Ishikawa (cell line): Measurements from ENCODE around the gene KIRREL3.

Experiments
- EGR1 ChIP-seq: IDR thresholded peaks from 2 replicates; pipeline ENCODE4 v1.6.1; 2012
- EP300 ChIP-seq: IDR thresholded peaks from 2 replicates; pipeline ENCODE4 v1.6.1; 2012; ENCODE audit warnings: borderline replicate concordance
- TF ChIP-seq, protein P1 (sequence below): IDR thresholded peaks from 2 replicates; pipeline ENCODE4 v1.6.1; 2012; ENCODE audit warnings: low read depth, mild to moderate bottlenecking
- TF ChIP-seq, protein P2 (sequence below): IDR thresholded peaks from 2 replicates; pipeline ENCODE4 v1.6.1; 2012

DNA sequence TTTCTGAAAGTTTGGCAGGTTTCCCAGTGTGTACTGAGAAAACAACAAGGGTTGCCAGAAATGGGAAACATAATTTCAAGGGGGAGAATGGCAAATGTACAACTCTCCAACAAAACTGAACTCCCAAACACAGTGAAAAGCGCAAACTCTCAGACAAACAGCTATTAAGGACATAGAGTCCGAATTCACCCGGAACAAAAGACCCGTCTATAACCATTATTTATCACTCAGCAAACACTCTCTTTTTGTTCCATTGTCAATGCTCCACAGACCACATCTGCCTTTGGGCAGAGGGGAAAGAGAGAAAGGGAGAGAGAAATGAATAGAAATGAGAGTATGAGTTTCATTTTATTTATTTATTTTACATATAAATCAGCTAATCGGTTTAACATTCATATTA lies 21.7 kb downstream of the KIRREL3 start:
- TF ChIP-seq, protein P1, sequence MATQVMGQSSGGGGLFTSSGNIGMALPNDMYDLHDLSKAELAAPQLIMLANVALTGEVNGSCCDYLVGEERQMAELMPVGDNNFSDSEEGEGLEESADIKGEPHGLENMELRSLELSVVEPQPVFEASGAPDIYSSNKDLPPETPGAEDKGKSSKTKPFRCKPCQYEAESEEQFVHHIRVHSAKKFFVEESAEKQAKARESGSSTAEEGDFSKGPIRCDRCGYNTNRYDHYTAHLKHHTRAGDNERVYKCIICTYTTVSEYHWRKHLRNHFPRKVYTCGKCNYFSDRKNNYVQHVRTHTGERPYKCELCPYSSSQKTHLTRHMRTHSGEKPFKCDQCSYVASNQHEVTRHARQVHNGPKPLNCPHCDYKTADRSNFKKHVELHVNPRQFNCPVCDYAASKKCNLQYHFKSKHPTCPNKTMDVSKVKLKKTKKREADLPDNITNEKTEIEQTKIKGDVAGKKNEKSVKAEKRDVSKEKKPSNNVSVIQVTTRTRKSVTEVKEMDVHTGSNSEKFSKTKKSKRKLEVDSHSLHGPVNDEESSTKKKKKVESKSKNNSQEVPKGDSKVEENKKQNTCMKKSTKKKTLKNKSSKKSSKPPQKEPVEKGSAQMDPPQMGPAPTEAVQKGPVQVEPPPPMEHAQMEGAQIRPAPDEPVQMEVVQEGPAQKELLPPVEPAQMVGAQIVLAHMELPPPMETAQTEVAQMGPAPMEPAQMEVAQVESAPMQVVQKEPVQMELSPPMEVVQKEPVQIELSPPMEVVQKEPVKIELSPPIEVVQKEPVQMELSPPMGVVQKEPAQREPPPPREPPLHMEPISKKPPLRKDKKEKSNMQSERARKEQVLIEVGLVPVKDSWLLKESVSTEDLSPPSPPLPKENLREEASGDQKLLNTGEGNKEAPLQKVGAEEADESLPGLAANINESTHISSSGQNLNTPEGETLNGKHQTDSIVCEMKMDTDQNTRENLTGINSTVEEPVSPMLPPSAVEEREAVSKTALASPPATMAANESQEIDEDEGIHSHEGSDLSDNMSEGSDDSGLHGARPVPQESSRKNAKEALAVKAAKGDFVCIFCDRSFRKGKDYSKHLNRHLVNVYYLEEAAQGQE: no peak
- TF ChIP-seq EP300 (no peak), EGR1 (no peak)
- TF ChIP-seq, protein P2, sequence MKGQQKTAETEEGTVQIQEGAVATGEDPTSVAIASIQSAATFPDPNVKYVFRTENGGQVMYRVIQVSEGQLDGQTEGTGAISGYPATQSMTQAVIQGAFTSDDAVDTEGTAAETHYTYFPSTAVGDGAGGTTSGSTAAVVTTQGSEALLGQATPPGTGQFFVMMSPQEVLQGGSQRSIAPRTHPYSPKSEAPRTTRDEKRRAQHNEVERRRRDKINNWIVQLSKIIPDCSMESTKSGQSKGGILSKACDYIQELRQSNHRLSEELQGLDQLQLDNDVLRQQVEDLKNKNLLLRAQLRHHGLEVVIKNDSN: no peak
